Peyer's patch (tissue), 4 donors: ENCODE results near the gene MIEN1.

Experiments used
- POLR2A ChIP-seq, 2 donors: fragments of 450-650 bp; IDR thresholded peaks; one replicate each; pipeline ENCODE4 v1.5.1; 2017; ENCODE audit warnings: antibody characterized with exemption in 2 of 2, mild to moderate bottlenecking in 2 of 2, moderate library complexity in 2 of 2
- TF ChIP-seq, protein P1 (sequence below), 6 experiments: fragments of 450-650 bp in 4 of 6; fragments of 200-600 bp in 2 of 6; sonication (generic) in 1 of 6; IDR thresholded peaks; one replicate each; pipeline ENCODE4 v1.5.1; 2017 to 2019; ENCODE audit warnings: antibody characterized with exemption in 6 of 6, mild to moderate bottlenecking in 3 of 6, moderate library complexity in 1 of 6

DNA sequence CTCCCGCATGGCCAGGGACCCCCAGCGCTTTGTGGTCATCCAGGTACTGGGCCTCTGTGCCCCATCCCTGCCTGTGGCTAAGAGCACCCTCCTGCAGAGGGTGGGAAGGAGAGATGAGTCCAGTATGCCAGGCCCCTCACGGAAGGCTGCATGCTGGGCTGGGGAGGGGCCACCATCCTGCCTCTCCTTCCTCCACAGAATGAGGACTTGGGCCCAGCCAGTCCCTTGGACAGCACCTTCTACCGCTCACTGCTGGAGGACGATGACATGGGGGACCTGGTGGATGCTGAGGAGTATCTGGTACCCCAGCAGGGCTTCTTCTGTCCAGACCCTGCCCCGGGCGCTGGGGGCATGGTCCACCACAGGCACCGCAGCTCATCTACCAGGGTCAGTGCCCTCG lies 3.7 kb downstream of the MIEN1 start:
- TF ChIP-seq, protein P1, sequence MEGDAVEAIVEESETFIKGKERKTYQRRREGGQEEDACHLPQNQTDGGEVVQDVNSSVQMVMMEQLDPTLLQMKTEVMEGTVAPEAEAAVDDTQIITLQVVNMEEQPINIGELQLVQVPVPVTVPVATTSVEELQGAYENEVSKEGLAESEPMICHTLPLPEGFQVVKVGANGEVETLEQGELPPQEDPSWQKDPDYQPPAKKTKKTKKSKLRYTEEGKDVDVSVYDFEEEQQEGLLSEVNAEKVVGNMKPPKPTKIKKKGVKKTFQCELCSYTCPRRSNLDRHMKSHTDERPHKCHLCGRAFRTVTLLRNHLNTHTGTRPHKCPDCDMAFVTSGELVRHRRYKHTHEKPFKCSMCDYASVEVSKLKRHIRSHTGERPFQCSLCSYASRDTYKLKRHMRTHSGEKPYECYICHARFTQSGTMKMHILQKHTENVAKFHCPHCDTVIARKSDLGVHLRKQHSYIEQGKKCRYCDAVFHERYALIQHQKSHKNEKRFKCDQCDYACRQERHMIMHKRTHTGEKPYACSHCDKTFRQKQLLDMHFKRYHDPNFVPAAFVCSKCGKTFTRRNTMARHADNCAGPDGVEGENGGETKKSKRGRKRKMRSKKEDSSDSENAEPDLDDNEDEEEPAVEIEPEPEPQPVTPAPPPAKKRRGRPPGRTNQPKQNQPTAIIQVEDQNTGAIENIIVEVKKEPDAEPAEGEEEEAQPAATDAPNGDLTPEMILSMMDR (IDR thresholded peaks at IDR 0.05): no peak
- TF ChIP-seq POLR2A (IDR thresholded peaks at IDR 0.05): no peak
